Measurements from ENCODE around the gene FNDC5.

Gene FNDC5

GRCh38 chr1:32896451-32896850, 25.7 kb upstream of the FNDC5 start:
- 88 to 93% methylated on average over 5 of the region's 5 CpGs for WGBS, 2 experiments (ENCODE audit: insufficient coverage in 2 of 2)

GRCh38 chr1:32895325-32896215, 24.9 kb upstream of the FNDC5 start:
- Histone ChIP-seq H3K9me3 (ENCODE audit: control insufficient read depth, low read length) (no peaks in the 10 kb centered on the region), H3K4me1 (ENCODE audit: control insufficient read depth, insufficient read depth, low read length, poor library complexity, severe bottlenecking) (peaks cover 7% of the 10 kb centered on the region), H3K27ac (ENCODE audit: low read depth, low read length, severe bottlenecking) (no peak overlapping the region), H3K4me3 (ENCODE audit: extremely low read depth, insufficient read depth, low read length, poor library complexity, severe bottlenecking) (no peak overlapping the region), H3K36me3 (ENCODE audit: control insufficient read depth, insufficient read depth, low read length) (no peaks in the 10 kb centered on the region)
- 93 to 96% methylated on average over 19 to 21 of the region's 26 CpGs for WGBS, 2 experiments (ENCODE audit: insufficient coverage in 2 of 2)

More at GRCh38 chr1:32896451-32896850, 25.7 kb upstream of the FNDC5 start:
- Histone ChIP-seq H3K27ac (ENCODE audit: low read depth, low read length, severe bottlenecking) (no peak overlapping the region), H3K4me3 (ENCODE audit: extremely low read depth, insufficient read depth, low read length, poor library complexity, severe bottlenecking) (no peak overlapping the region), H3K36me3 (ENCODE audit: control insufficient read depth, insufficient read depth, low read length) (no peaks in the 10 kb centered on the region), H3K4me1 (ENCODE audit: control insufficient read depth, insufficient read depth, low read length, poor library complexity, severe bottlenecking) (peaks cover 7% of the 10 kb centered on the region), H3K9me3 (ENCODE audit: control insufficient read depth, low read length) (no peaks in the 10 kb centered on the region)

GRCh38 chr1:32894681-32895080, 24.0 kb upstream of the FNDC5 start:
- H3K36me3 ChIP-seq (ENCODE audit: control insufficient read depth, insufficient read depth, low read length) = no peaks in the 10 kb centered on the region
- H3K4me1 ChIP-seq (ENCODE audit: control insufficient read depth, insufficient read depth, low read length, poor library complexity, severe bottlenecking) = peaks cover 7% of the 10 kb centered on the region
- no peaks in the 10 kb centered on the region for H3K9me3 ChIP-seq (ENCODE audit: control insufficient read depth, low read length)
- H3K4me3 ChIP-seq (ENCODE audit: extremely low read depth, insufficient read depth, low read length, poor library complexity, severe bottlenecking) = no peak overlapping the region
- no peak overlapping the region for H3K27ac ChIP-seq (ENCODE audit: low read depth, low read length, severe bottlenecking)
- WGBS, 2 experiments (ENCODE audit: insufficient coverage in 2 of 2) = 77 to 84% methylated on average over 3 to 5 of the region's 6 CpGs

- Histone ChIP-seq H3K36me3 (ENCODE audit: control insufficient read depth, insufficient read depth, low read length) (no peaks in the 10 kb centered on the region), H3K4me3 (ENCODE audit: extremely low read depth, insufficient read depth, low read length, poor library complexity, severe bottlenecking) (peak overlapping the region; percentile 47), H3K4me1 (ENCODE audit: control insufficient read depth, insufficient read depth, low read length, poor library complexity, severe bottlenecking) (peaks cover 7% of the 10 kb centered on the region), H3K9me3 (ENCODE audit: control insufficient read depth, low read length) (no peaks in the 10 kb centered on the region), H3K27ac (ENCODE audit: low read depth, low read length, severe bottlenecking) (no peak overlapping the region)
- WGBS, 2 experiments (ENCODE audit: insufficient coverage in 2 of 2) = 52 to 80% methylated on average over 2 to 4 of the region's 8 CpGs
Measured at GRCh38 chr1:32894019-32894600, 23.4 kb upstream of the FNDC5 start.

- H3K27ac ChIP-seq (ENCODE audit: low read depth, low read length, severe bottlenecking) = peak overlapping the region; percentile 5
- WGBS, 2 experiments (ENCODE audit: insufficient coverage in 2 of 2) = 3 to 4% methylated on average over 21 to 43 of the region's 58 CpGs
- H3K36me3 ChIP-seq (ENCODE audit: control insufficient read depth, insufficient read depth, low read length) = no peaks in the 10 kb centered on the region
- peaks cover 7% of the 10 kb centered on the region for H3K4me1 ChIP-seq (ENCODE audit: control insufficient read depth, insufficient read depth, low read length, poor library complexity, severe bottlenecking)
- H3K9me3 ChIP-seq (ENCODE audit: control insufficient read depth, low read length) = no peaks in the 10 kb centered on the region
- peak overlapping the region; percentile 47 for H3K4me3 ChIP-seq (ENCODE audit: extremely low read depth, insufficient read depth, low read length, poor library complexity, severe bottlenecking)
Measured at GRCh38 chr1:32893198-32894018, 22.7 kb upstream of the FNDC5 start.

- H3K36me3 ChIP-seq (ENCODE audit: control insufficient read depth, insufficient read depth, low read length) = no peaks in the 10 kb centered on the region
- H3K9me3 ChIP-seq (ENCODE audit: control insufficient read depth, low read length) = no peaks in the 10 kb centered on the region
- no peak overlapping the region for H3K27ac ChIP-seq (ENCODE audit: low read depth, low read length, severe bottlenecking)
- H3K4me1 ChIP-seq (ENCODE audit: control insufficient read depth, insufficient read depth, low read length, poor library complexity, severe bottlenecking) = peaks cover 7% of the 10 kb centered on the region
- H3K4me3 ChIP-seq (ENCODE audit: extremely low read depth, insufficient read depth, low read length, poor library complexity, severe bottlenecking) = peak overlapping the region; percentile 47
- 34 to 35% methylated on average over 42 to 43 of the region's 49 CpGs for WGBS, 2 experiments (ENCODE audit: insufficient coverage in 2 of 2)
Measured at GRCh38 chr1:32892368-32893197, 21.9 kb upstream of the FNDC5 start.

GRCh38 chr1:32891630-32892029, 20.9 kb upstream of the FNDC5 start:
- Histone ChIP-seq H3K4me3 (ENCODE audit: extremely low read depth, insufficient read depth, low read length, poor library complexity, severe bottlenecking) (no peak overlapping the region), H3K9me3 (ENCODE audit: control insufficient read depth, low read length) (no peaks in the 10 kb centered on the region), H3K4me1 (ENCODE audit: control insufficient read depth, insufficient read depth, low read length, poor library complexity, severe bottlenecking) (peaks cover 7% of the 10 kb centered on the region), H3K36me3 (ENCODE audit: control insufficient read depth, insufficient read depth, low read length) (no peaks in the 10 kb centered on the region), H3K27ac (ENCODE audit: low read depth, low read length, severe bottlenecking) (no peak overlapping the region)
- WGBS, 2 experiments (ENCODE audit: insufficient coverage in 2 of 2) = 94 to 100% methylated on average over 1 to 2 of the region's 3 CpGs

GRCh38 chr1:32891241-32891570, 20.5 kb upstream of the FNDC5 start:
- no peaks in the 10 kb centered on the region for H3K9me3 ChIP-seq (ENCODE audit: control insufficient read depth, low read length)
- 88 to 100% methylated on average over 1 of the region's 1 CpG for WGBS, 2 experiments (ENCODE audit: insufficient coverage in 2 of 2)
- no peaks in the 10 kb centered on the region for H3K36me3 ChIP-seq (ENCODE audit: control insufficient read depth, insufficient read depth, low read length)
- peaks cover 7% of the 10 kb centered on the region for H3K4me1 ChIP-seq (ENCODE audit: control insufficient read depth, insufficient read depth, low read length, poor library complexity, severe bottlenecking)
- H3K27ac ChIP-seq (ENCODE audit: low read depth, low read length, severe bottlenecking) = no peak overlapping the region
- no peak overlapping the region for H3K4me3 ChIP-seq (ENCODE audit: extremely low read depth, insufficient read depth, low read length, poor library complexity, severe bottlenecking)

- Histone ChIP-seq H3K36me3 (ENCODE audit: control insufficient read depth, insufficient read depth, low read length) (no peaks in the 10 kb centered on the region), H3K9me3 (ENCODE audit: control insufficient read depth, low read length) (no peaks in the 10 kb centered on the region), H3K27ac (ENCODE audit: low read depth, low read length, severe bottlenecking) (no peak overlapping the region), H3K4me1 (ENCODE audit: control insufficient read depth, insufficient read depth, low read length, poor library complexity, severe bottlenecking) (peaks cover 7% of the 10 kb centered on the region), H3K4me3 (ENCODE audit: extremely low read depth, insufficient read depth, low read length, poor library complexity, severe bottlenecking) (no peak overlapping the region)
- WGBS, 2 experiments (ENCODE audit: insufficient coverage in 2 of 2) = 85 to 93% methylated on average over 6 to 7 of the region's 7 CpGs
Measured at GRCh38 chr1:32890516-32891240, 20.0 kb upstream of the FNDC5 start.
